Hepatocyte (in vitro differentiated cells): Measurements from ENCODE around the gene CNRIP1.

Experiments used
- EZH2 ChIP-seq: fragments of 200-600 bp; sonication (generic); IDR thresholded peaks from 2 replicates; pipeline ENCODE4 v1.6.1; 2016; ENCODE audit warnings: antibody characterized with exemption, mild to moderate bottlenecking, borderline replicate concordance
- EZH2phosphoT487 ChIP-seq: fragments of 200-600 bp; sonication (generic); IDR thresholded peaks from one replicate; pipeline ENCODE4 v1.6.1; 2018; ENCODE audit warnings: antibody characterized with exemption, mild to moderate bottlenecking, low read depth, moderate library complexity; ENCODE audit not compliant: unreplicated experiment, severe bottlenecking
- TF ChIP-seq, protein P1 (sequence below): fragments of 200-600 bp; sonication (generic); IDR thresholded peaks from 2 replicates; pipeline ENCODE4 v1.5.1; 2016; ENCODE audit warnings: antibody characterized with exemption, mild to moderate bottlenecking; ENCODE audit not compliant: poor library complexity

DNA sequence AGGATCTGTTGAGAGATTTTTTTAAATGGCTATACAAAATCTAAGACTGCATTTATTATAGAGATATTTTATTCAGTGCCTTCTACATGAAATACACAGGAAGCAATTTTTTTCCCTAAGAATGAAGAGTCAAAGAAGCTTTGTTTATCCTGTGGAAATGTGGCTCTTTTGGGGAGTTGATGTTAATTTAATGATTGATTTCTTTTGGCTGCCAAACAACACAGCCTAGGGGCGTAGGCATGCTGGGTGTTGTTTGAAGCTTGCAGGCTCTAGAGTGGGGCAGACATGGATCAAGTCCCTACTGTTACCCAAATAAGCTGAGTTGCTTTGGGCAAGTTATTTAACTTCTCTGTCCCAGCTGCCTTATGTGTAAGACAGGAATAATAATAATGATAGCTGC is 24.3 kb upstream of the CNRIP1 start:
- TF ChIP-seq, protein P1, sequence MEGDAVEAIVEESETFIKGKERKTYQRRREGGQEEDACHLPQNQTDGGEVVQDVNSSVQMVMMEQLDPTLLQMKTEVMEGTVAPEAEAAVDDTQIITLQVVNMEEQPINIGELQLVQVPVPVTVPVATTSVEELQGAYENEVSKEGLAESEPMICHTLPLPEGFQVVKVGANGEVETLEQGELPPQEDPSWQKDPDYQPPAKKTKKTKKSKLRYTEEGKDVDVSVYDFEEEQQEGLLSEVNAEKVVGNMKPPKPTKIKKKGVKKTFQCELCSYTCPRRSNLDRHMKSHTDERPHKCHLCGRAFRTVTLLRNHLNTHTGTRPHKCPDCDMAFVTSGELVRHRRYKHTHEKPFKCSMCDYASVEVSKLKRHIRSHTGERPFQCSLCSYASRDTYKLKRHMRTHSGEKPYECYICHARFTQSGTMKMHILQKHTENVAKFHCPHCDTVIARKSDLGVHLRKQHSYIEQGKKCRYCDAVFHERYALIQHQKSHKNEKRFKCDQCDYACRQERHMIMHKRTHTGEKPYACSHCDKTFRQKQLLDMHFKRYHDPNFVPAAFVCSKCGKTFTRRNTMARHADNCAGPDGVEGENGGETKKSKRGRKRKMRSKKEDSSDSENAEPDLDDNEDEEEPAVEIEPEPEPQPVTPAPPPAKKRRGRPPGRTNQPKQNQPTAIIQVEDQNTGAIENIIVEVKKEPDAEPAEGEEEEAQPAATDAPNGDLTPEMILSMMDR: no peak
- TF ChIP-seq EZH2 (no peak), EZH2phosphoT487 (no peak)
